M059J (cell line): ENCODE results near the gene DGAT2. TPM values are rescaled to one million over a fixed set of nuclear protein-coding genes. Genes with fewer than 3 reads are reported as not detected.

Source experiments
- DNase-seq: peaks from one replicate; pipeline ENCODE4 v3.0.0-alpha.2; 2012; ENCODE audit warnings: low read depth
- total RNA-seq: library from RNA; depleted of rRNA; stranded (reverse); fragments of >200 nt; shearing (Covaris generic); gene quantifications from 2 replicates; pipeline ENCODE4 v1.2.3, GENCODE V29; 2014; rRNA removed

DGAT2 gene
- total RNA-seq, 1 experiment from 2014 or later: 10.1 TPM

DNA sequence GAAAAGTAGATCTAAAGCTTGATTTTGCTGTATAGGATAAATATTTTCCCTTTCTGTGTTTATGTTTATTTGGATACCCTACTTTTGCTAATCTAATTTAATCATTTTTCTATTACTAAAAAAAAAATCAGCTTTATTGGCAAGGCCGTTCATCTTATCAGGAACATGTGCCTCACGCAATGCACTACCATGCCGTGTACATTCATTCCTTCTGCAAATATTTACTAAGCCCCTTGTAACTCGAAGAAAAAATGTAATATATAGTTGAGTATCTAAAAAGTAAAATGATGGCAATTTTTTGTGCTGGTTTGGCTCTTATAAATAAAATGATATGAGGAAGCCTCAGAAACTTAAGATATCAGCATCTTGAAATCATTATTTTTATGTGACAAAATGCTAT lies 55.4 kb downstream of the DGAT2 start:
- DNase-seq: no peak

DNA sequence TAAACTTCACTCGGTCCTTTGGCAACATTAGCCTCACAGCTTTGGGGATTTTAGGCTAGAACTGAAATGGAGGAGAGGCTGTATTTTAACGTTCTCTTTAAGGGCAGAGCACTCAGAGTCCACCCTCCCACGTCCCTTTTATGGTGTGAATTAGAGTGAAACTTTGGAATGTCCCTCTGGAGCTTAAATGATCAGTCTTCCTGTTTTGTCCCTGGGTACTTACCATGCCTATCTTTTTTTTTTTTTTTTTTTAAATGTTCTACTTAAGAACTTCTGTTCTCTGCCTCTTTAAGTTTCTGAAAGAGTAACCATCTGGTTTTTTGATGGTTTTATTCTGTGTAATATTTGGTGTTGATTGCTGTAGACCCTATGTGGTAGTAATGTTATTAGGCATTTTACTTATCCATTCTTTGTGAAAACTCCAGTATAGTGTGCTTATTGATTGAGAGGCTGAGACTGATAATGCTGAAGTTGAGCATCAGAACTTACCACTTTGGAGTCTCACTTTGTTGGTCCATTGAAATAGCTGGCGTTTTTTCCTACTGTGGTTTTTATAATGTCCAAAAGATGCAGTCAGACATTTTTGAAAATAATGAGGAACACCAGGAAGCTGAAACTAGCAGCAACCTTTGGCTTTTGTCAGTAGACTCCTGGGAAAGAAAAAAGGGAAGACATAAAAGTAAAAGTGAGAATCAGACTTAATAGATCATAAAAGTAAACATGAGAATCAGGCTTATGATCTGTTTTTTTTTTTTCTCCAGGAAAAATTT lies 58.1 kb downstream of the DGAT2 start:
- no peak for DNase-seq

DNA sequence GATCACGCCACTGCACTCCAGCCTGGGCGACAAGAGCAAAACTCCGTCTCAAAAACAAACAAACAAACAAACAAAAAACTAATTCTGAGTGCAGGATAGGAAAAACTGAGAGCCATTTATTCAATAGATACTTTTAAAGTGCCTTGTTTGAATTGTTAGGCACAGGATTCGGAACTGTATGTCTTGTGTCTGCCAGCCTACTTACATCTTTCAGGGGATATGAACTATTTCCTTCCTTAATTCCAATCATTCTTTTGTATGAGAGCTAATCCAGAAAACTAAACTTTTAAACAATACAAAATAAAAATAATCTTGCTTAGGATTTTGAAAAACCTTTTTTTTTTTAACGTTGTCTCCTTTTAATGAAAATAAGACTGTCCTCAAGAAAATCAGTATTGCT lies 59.0 kb downstream of the DGAT2 start:
- DNase-seq: no peak

GRCh38 chr11:75831915-75832502 lies 63.4 kb downstream of the DGAT2 start:
- DNase-seq: no peak

GRCh38 chr11:75834728-75835127 lies 66.2 kb downstream of the DGAT2 start:
- DNase-seq: no peak

DNA sequence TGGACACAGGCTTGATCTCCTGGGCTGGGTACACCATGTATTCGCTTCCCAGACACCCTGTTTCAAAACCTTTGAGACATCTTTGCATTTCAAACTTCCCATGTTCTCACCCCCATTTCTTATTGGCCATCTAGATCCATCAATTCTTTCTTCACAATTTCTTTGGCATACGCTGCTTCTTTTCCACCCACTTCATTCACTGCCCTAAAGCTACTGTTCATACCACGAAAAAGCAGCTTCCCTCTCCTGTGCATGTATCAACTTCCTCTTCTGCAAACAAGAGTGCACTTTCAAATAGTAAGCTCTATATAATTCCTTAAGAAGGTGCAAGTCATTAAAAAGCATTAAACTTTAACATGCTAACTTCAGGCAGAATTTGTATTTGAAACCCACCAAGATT lies 67.8 kb downstream of the DGAT2 start:
- no peak for DNase-seq

- DNase-seq: no peak
These were observed 71.3 kb downstream of the DGAT2 start for GRCh38 chr11:75839851-75840250.

GRCh38 chr11:75840522-75840921 lies 71.9 kb downstream of the DGAT2 start:
- DNase-seq: no peak

GRCh38 chr11:75841739-75842138 lies 73.2 kb downstream of the DGAT2 start:
- no peak for DNase-seq

- no peak for DNase-seq
These were observed 76.7 kb downstream of the DGAT2 start for GRCh38 chr11:75845324-75845723.

DNA sequence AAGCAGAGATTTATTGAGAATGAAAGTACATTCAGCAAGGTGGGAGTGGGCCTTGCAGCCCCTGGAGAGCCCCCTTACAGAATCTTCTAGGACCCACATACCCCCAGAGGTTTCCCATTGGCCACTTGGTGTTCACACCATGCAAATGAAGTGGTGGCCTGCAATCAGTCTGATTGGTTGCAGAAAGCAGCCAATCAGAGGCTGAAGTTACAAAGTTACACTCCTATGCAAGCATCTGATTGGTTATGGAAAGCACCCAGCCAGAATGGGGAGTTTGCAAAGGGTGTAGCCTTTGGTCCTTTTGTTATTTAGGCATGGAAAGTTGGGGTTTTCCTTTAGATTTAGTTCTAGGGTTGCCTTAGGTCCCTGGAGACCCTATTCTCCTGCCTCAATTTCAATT lies 81.3 kb downstream of the DGAT2 start:
- DNase-seq: no peak

DNA sequence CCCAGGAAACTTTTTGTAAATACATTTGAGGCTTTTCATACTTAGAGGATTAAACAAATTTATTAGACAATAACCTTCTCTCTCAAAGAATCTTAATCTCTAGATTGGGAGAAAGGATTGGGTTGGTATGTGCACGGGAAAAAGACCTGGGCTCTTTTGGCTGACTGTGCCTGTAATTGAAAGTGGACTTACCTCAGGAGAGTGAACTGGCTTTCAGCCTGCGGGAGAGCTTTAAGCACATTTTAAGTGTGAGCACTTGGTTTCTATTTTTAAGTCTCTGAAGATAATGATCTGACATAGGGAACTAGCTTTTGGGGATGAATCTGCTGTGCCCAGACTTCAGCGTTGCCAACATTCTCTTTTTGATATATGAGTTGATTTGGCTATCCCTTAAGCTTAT lies 82.2 kb downstream of the DGAT2 start:
- no peak for DNase-seq

Other genes with a start within 250 kb of the DGAT2 start
- gene GDPD5, start 242.8 kb upstream of the DGAT2 start, total RNA-seq: 8.0 and 13.8 TPM in 2 replicates
- 369 and 512 TPM in 2 replicates for gene SERPINH1, start 206.5 kb upstream of the DGAT2 start, total RNA-seq
- gene MAP6, start 99.7 kb upstream of the DGAT2 start, total RNA-seq: 0.02 and 0.32 TPM in 2 replicates
- gene MOGAT2, start 50.9 kb upstream of the DGAT2 start, total RNA-seq: not detected in 2 replicates
- 17.4 and 18.0 TPM in 2 replicates for gene UVRAG, start 46.4 kb downstream of the DGAT2 start, total RNA-seq